ENCODE measurements around the gene ESD. TPM values are rescaled to one million over a fixed set of nuclear protein-coding genes. Genes with fewer than 3 reads are reported as not detected.
"Not testable (repeated sequence)": the region's sequence is repeated elsewhere in the genome, so short reads cannot be mapped to it uniquely, and the experiment has no call there.

The ESD gene
- total RNA-seq, 1 donor from 2014 or later: 109 TPM

DNA sequence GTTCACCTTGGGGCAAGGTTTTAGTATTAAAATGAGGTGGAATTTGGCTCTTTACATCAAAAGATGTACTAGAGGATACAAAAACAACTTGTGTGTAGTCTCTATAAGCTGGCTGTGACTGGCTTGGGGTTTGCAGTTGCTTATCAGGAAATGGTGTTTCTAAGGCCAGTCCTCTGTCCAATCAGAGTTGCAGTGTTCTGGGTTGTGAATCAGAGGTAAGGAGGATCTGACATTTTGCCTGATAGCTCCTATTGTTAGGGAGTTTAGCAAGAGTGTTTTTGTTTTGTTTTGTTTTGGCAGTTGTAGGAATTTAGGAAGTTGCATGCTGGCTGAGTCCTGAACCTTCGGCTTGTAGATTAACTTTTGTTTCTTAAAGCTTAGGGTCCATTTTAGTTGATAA lies 20.1 kb upstream of the ESD start:
- Mint-ChIP-seq H3K4me3 (no peak overlapping the region), H3K4me1 (no peaks in the 10 kb centered on the region), H3K27me3 (ENCODE audit: low read depth) (peaks cover 1% of the 10 kb centered on the region), H3K27ac (no peak overlapping the region), H3K36me3 (peaks cover 4% of the 10 kb centered on the region), H3K9me3 (peaks cover 14% of the 10 kb centered on the region)
- DNase-seq (ENCODE audit: low spot score in 2 of 2, unreplicated experiment in 2 of 2): no peak
- TF ChIP-seq, protein P1, sequence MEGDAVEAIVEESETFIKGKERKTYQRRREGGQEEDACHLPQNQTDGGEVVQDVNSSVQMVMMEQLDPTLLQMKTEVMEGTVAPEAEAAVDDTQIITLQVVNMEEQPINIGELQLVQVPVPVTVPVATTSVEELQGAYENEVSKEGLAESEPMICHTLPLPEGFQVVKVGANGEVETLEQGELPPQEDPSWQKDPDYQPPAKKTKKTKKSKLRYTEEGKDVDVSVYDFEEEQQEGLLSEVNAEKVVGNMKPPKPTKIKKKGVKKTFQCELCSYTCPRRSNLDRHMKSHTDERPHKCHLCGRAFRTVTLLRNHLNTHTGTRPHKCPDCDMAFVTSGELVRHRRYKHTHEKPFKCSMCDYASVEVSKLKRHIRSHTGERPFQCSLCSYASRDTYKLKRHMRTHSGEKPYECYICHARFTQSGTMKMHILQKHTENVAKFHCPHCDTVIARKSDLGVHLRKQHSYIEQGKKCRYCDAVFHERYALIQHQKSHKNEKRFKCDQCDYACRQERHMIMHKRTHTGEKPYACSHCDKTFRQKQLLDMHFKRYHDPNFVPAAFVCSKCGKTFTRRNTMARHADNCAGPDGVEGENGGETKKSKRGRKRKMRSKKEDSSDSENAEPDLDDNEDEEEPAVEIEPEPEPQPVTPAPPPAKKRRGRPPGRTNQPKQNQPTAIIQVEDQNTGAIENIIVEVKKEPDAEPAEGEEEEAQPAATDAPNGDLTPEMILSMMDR (IDR thresholded peaks at IDR 0.05; ENCODE audit: unreplicated experiment): no peak

DNA sequence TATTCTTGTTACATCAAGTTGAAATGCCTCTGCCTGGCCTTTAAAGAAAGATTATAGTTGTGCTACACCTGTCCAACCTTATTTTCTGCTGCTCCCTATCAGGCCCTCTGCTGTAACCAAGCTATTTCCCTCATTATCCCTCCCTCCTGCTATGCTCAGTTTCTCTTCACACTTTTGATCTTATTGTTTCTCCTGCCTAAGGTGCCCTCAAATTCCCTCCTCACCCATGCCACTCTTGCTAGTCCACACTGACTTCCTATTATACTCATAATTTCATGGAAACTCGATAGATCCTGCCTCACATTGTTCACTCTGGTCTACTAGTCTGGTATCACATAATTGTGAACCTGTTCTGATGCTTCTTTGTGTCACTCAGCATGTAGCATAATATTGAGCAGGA lies 19.4 kb upstream of the ESD start:
- peaks cover 1% of the 10 kb centered on the region for H3K27me3 Mint-ChIP-seq (ENCODE audit: low read depth)
- H3K4me3 Mint-ChIP-seq: no peak overlapping the region
- H3K9me3 Mint-ChIP-seq: peaks cover 21% of the 10 kb centered on the region
- H3K27ac Mint-ChIP-seq: no peak overlapping the region
- TF ChIP-seq, protein P1 (IDR thresholded peaks at IDR 0.05; ENCODE audit: unreplicated experiment): no peak
- H3K36me3 Mint-ChIP-seq: peaks cover 5% of the 10 kb centered on the region
- DNase-seq (ENCODE audit: low spot score in 2 of 2, unreplicated experiment in 2 of 2): no peak
- no peaks in the 10 kb centered on the region for H3K4me1 Mint-ChIP-seq

DNA sequence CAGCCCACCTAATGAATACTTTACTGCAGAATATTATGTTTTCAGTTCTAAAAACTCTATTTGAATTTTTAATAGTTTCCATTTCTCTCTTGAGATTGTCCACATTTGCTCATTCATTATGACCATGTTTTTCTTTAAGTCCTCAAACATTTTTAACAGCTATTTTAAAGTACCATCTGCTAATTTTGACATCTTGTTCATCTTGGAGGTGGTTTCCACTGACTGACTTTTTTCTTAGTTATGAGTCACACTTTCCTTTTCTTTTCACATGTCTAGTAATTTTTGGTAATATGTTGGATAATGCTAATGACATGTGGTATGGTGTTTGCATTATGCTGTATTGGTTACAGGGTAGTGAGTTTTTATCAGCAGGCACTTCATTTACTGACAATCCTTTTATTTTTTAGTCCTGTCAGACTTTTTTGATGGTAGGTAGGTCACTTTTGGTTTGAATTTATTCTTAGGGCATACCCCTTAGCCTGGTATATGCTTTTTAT lies 15.4 kb upstream of the ESD start:
- no peak for DNase-seq (ENCODE audit: low spot score in 2 of 2, unreplicated experiment in 2 of 2)
- TF ChIP-seq, protein P1 (IDR thresholded peaks at IDR 0.05; ENCODE audit: unreplicated experiment): no peak

DNA sequence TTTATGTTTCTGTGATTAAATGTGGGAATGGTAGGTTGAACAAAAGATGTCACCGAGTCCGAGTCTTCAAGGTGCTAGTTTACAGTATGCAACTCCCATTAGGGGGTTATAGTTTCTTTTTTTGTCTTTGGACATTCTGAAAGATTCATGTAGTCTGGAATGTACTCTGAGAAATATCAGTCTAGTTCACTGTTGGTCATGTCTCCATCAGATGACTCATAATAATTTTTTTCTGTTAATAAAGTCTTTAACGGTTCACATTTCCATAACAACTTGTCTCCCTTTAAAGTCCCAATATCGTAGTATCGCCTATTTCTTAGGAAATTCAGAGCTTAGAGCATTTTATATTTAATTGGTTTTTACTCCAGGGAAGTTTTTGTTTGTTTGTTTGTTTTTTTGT lies 13.5 kb upstream of the ESD start:
- TF ChIP-seq, protein P1 (IDR thresholded peaks at IDR 0.05; ENCODE audit: unreplicated experiment): no peak
- peaks cover 5% of the 10 kb centered on the region for H3K36me3 Mint-ChIP-seq
- H3K27me3 Mint-ChIP-seq (ENCODE audit: low read depth): no peaks in the 10 kb centered on the region
- H3K27ac Mint-ChIP-seq: no peak overlapping the region
- peaks cover 29% of the 10 kb centered on the region for H3K9me3 Mint-ChIP-seq
- H3K4me1 Mint-ChIP-seq: no peaks in the 10 kb centered on the region
- DNase-seq (ENCODE audit: low spot score in 2 of 2, unreplicated experiment in 2 of 2): no peak
- no peak overlapping the region for H3K4me3 Mint-ChIP-seq

More for the DNA sequence above, 15.4 kb upstream of the ESD start:
- Mint-ChIP-seq H3K4me1 (no peaks in the 10 kb centered on the region), H3K9me3 (peaks cover 29% of the 10 kb centered on the region), H3K27me3 (ENCODE audit: low read depth) (no peaks in the 10 kb centered on the region), H3K4me3 (no peak overlapping the region), H3K27ac (no peak overlapping the region), H3K36me3 (peaks cover 5% of the 10 kb centered on the region)

DNA sequence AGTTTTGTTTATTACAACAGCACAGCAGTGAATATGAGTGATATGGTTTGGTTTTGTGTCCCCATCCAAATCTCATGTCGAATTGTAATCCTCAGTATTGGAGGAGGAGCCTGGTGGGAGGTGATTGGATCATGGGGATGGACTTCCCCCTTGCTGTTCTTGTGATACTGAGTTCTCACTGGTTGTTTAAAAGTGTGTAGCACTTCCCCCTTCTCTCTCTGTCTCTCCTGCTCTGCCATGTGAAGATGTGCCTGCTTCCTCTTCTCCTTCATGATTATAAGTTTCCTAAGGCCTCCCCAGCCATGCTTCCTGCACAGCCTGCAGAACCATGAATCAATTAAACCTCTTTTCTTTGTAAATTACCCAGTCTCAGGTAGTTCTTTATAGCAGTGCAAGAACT lies 8.0 kb upstream of the ESD start:
- not testable (repeated sequence) for H3K27me3 Mint-ChIP-seq (ENCODE audit: low read depth); H3K4me3 Mint-ChIP-seq; H3K36me3 Mint-ChIP-seq; H3K4me1 Mint-ChIP-seq; DNase-seq (ENCODE audit: low spot score in 2 of 2, unreplicated experiment in 2 of 2); H3K27ac Mint-ChIP-seq; H3K9me3 Mint-ChIP-seq

DNA sequence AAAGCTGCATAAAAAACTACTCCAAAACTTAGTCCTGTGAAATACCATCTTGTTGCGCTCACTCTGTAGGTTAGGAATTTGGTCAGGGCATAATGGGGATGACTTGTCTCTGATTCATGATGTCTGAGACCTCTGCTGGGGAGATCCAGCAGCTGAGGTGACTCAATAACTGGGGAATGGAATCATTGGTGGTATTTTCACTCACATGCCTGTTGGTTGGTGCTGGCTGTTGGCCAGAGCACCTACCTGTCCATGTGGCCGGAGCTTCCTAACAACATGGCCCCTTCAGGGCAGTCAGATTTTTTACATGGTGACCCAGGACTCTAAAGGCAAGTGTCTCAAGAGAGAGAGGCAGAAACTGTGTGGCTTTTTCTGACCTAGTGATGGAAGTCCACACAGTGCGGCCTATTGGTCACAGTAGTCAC lies 7.4 kb upstream of the ESD start:
- Mint-ChIP-seq H3K4me1 (no peaks in the 10 kb centered on the region), H3K36me3 (no peaks in the 10 kb centered on the region), H3K4me3 (no peak overlapping the region), H3K27ac (no peak overlapping the region), H3K27me3 (ENCODE audit: low read depth) (no peaks in the 10 kb centered on the region), H3K9me3 (no peaks in the 10 kb centered on the region)
- TF ChIP-seq, protein P1 (IDR thresholded peaks at IDR 0.05; ENCODE audit: unreplicated experiment): no peak
- no peak for DNase-seq (ENCODE audit: low spot score in 2 of 2, unreplicated experiment in 2 of 2)

Measured in mesothelial cell of epicardium (in vitro differentiated cells).